CD1c-positive myeloid dendritic cell (primary cell): ENCODE data around the gene HIGD1C.

Experiments
- DNase-seq: peaks from one replicate; pipeline ENCODE4 v3.0.0-alpha.2; 2016; ENCODE audit errors: extremely low spot score

The HIGD1C gene

DNA sequence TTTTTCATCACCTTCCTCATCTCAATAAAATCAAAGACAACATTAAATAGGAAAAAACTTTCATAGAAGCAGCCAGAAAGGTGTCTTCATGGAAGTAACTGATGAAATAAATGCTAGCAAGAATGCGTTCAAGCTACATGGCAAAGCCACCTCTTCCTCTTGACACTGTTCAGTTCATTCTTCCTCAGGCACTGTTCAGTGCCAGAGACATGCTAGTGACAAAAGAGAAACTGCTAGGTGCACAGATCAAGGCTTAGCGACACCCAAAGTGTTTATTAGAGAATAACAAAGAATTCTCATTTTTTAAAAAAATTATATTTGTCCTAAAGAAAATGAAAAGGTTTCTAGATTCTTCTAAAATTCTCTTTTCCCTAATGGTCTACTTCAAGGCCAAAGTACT is 66.6 kb downstream of the HIGD1C start:
- no peak for DNase-seq

DNA sequence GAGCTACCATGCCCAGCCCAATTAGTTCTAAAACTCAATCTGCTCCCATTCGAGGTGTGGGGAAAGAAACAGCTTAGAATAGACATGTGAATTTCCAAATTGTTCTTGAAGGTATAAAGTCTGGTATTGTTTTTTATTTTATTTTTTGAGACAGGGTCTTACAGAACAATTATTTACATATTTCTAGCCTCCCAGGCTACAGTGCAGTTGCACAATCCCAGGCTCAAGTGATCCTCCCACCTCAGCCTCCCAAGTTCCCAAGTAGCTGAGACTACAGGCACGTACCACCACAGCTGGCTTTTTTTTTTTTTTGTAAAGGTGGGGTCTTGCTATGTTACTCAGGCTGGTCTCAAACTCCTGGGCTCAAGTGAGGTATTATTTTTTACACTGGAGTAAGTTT is 67.6 kb downstream of the HIGD1C start:
- no peak for DNase-seq
